NOMO-1 (cell line): ENCODE results near the gene FOXR2.

Experiments used
- DNase-seq, 2 experiments: peaks; one replicate each; lab custom pipeline; 2025; ENCODE audit not compliant: unreplicated experiment in 2 of 2; lab: John Stamatoyannopoulos, UW

Gene FOXR2

GRCh38 chrX:55623100-55623499, at the start of gene FOXR2:
FOXR2 (plus strand) TSS chrX:55623400; CDS start chrX:55623712, 312 bp downstream.
- DNase-seq, result no peak

GRCh38 chrX:55579115-55579514, 44.1 kb upstream of the FOXR2 start:
- no peak for DNase-seq

GRCh38 chrX:55582447-55582846, 40.8 kb upstream of the FOXR2 start:
- no peak for DNase-seq

GRCh38 chrX:55593296-55593695, 29.9 kb upstream of the FOXR2 start:
- DNase-seq, result no peak

- no peak for DNase-seq
These were observed 29.4 kb upstream of the FOXR2 start for GRCh38 chrX:55593756-55594257.

GRCh38 chrX:55598333-55598732, 24.9 kb upstream of the FOXR2 start:
- DNase-seq, result no peak

- no peak for DNase-seq
These were observed 3.7 kb upstream of the FOXR2 start for GRCh38 chrX:55619547-55619946.

GRCh38 chrX:55624403-55624802, 1.2 kb downstream of the FOXR2 start:
- DNase-seq, result no peak

GRCh38 chrX:55636109-55636508, 12.9 kb downstream of the FOXR2 start:
- DNase-seq, result no peak

- no peak for DNase-seq
These were observed 15.7 kb downstream of the FOXR2 start for GRCh38 chrX:55638933-55639332.

- peak in 1 of 2 experiments; percentile 3 for DNase-seq
These were observed 17.7 kb downstream of the FOXR2 start for GRCh38 chrX:55640854-55641253.

- no peak for DNase-seq
These were observed 25.2 kb downstream of the FOXR2 start for GRCh38 chrX:55648434-55648833.

GRCh38 chrX:55659931-55660330, 36.7 kb downstream of the FOXR2 start:
- DNase-seq, result no peak

- DNase-seq, result peak in 1 of 2 experiments; percentile 15
These were observed 40.4 kb downstream of the FOXR2 start for GRCh38 chrX:55663584-55663983.

GRCh38 chrX:55668084-55668483, 44.9 kb downstream of the FOXR2 start:
- no peak for DNase-seq
